SK-N-SH (cell line): Measurements from ENCODE around the gene OR4S2. TPM values are rescaled to one million over a fixed set of nuclear protein-coding genes. Genes with fewer than 3 reads are reported as not detected.

Experiments
- CTCF ChIA-PET: fragments of 300-600, 350-600 bp; formaldehyde crosslinking; extraction: SDS; loops from one replicate; lab custom pipeline; 2021; lab: Yijun Ruan, JAX
- POLR2A ChIA-PET: fragments of 350-600 bp; sonication (Branson Sonifier 250); formaldehyde crosslinking; extraction: SDS; loops from one replicate; lab custom pipeline; 2020; ENCODE audit warnings: antibody characterized with exemption, inconsistent platforms; lab: Yijun Ruan, JAX
- DNase-seq: peaks from one replicate; pipeline ENCODE4 v3.0.0; 2012
- H2AFZ ChIP-seq: fragments of 200-600 bp; sonication (generic); 2 replicates; pipeline ENCODE4 v1.8.1; 2016; ENCODE audit warnings: antibody characterized with exemption, mild to moderate bottlenecking, low read depth
- H3F3A ChIP-seq: fragments of 200-600 bp; sonication (generic); replicated peaks from 2 replicates; pipeline ENCODE3; 2016; ENCODE audit warnings: antibody characterized with exemption, mild to moderate bottlenecking; ENCODE audit not compliant: insufficient read depth
- H3K27ac ChIP-seq, 2 experiments: fragments of 200-500 bp in 1 of 2; fragments of 200-600 bp in 1 of 2; sonication (Bioruptor generic) in 1 of 2; sonication (generic), shearing (Covaris generic) in 1 of 2; 2 replicates each; pipeline versions ENCODE4 v1.5.1 to v1.6.1; 2014 to 2016; ENCODE audit warnings: low read depth in 2 of 2, inconsistent platforms in 1 of 2, low read length in 1 of 2, mild to moderate bottlenecking in 1 of 2, mixed read lengths in 1 of 2
- H3K27me3 ChIP-seq: fragments of 200-600 bp; sonication (generic), shearing (Covaris generic); 2 replicates; pipeline ENCODE4 v1.6.1; 2016; ENCODE audit warnings: mixed run types; ENCODE audit not compliant: insufficient read depth
- H3K36me3 ChIP-seq, 2 experiments: fragments of 200-500 bp in 1 of 2; fragments of 200-600 bp in 1 of 2; sonication (Bioruptor generic) in 1 of 2; sonication (generic) in 1 of 2; replicated peaks in 1 of 2; 2 replicates each; pipeline versions ENCODE3 to v1.5.1; 2014 to 2016; ENCODE audit warnings: low read length in 1 of 2, mild to moderate bottlenecking in 1 of 2; ENCODE audit not compliant: insufficient read depth in 2 of 2, control insufficient read depth in 1 of 2
- H3K4me1 ChIP-seq, 2 experiments: fragments of 200-500 bp in 1 of 2; fragments of 200-600 bp in 1 of 2; sonication (Bioruptor generic) in 1 of 2; sonication (generic), shearing (Covaris generic) in 1 of 2; 2 replicates each; pipeline versions ENCODE4 v1.5.1 to v1.6.1; 2014 to 2016; ENCODE audit warnings: low read depth in 1 of 2, low read length in 1 of 2, mixed run types in 1 of 2; ENCODE audit not compliant: insufficient read depth in 2 of 2, control insufficient read depth in 1 of 2
- H3K4me2 ChIP-seq: fragments of 200-600 bp; sonication (generic), shearing (Covaris generic); 2 replicates; pipeline ENCODE4 v1.6.1; 2017; ENCODE audit warnings: mixed run types
- H3K4me3 ChIP-seq, 2 experiments: fragments of 200-500 bp in 1 of 2; fragments of 200-600 bp in 1 of 2; sonication (Bioruptor generic) in 1 of 2; sonication (generic), shearing (Covaris generic) in 1 of 2; 2 replicates each; pipeline versions ENCODE4 v1.5.1 to v1.8.1; 2014 to 2016; ENCODE audit warnings: low read depth in 2 of 2, inconsistent platforms in 1 of 2, low read length in 1 of 2, mild to moderate bottlenecking in 1 of 2, mixed read lengths in 1 of 2, moderate library complexity in 1 of 2
- H3K79me2 ChIP-seq: fragments of 200-600 bp; sonication (generic); 2 replicates; pipeline ENCODE4 v1.8.1; 2017; ENCODE audit warnings: mild to moderate bottlenecking; ENCODE audit not compliant: insufficient read depth
- H3K9ac ChIP-seq: fragments of 200-600 bp; sonication (generic); 2 replicates; pipeline ENCODE4 v1.6.1; 2017; ENCODE audit warnings: mixed run types
- H3K9me2 ChIP-seq: fragments of 200-600 bp; sonication (generic); 2 replicates; pipeline ENCODE4 v1.6.1; 2017; ENCODE audit warnings: mixed run types
- H3K9me3 ChIP-seq: fragments of 200-600 bp; sonication (generic); 2 replicates; pipeline ENCODE4 v1.6.1; 2017; ENCODE audit warnings: mixed run types, mild to moderate bottlenecking, moderate library complexity
- H4K20me1 ChIP-seq: fragments of 200-600 bp; sonication (generic); 2 replicates; pipeline ENCODE4 v1.6.1; 2017; ENCODE audit warnings: mild to moderate bottlenecking, mixed run types; ENCODE audit not compliant: insufficient read depth
- CHD2 ChIP-seq: fragments of 150-350 bp; IDR thresholded peaks from 2 replicates; pipeline ENCODE4 v1.6.1; 2018; ENCODE audit warnings: low read length; ENCODE audit not compliant: partially characterized antibody
- ELF1 ChIP-seq: IDR thresholded peaks from 2 replicates; pipeline ENCODE4 v1.4.0; 2012
- EP300 ChIP-seq, 2 experiments: IDR thresholded peaks; 2 replicates each; pipeline versions ENCODE4 v1.4.0 to v1.6.1; 2012; ENCODE audit warnings: borderline replicate concordance in 1 of 2, low read depth in 1 of 2, low read length in 1 of 2
- EZH2phosphoT487 ChIP-seq: fragments of 200-600 bp; sonication (generic); IDR thresholded peaks from 2 replicates; pipeline ENCODE4 v1.6.1; 2017; ENCODE audit warnings: low read depth, mixed run types, mild to moderate bottlenecking, antibody characterized with exemption, moderate library complexity, borderline replicate concordance
- FOSL2 ChIP-seq: IDR thresholded peaks from 2 replicates; pipeline ENCODE4 v1.4.0; 2012; ENCODE audit warnings: low read depth, mild to moderate bottlenecking, moderate library complexity, borderline replicate concordance
- FOXJ3 ChIP-seq: sonication (generic); formaldehyde crosslinking; IDR thresholded peaks from 2 replicates; pipeline ENCODE4 v1.5.1; 2020; ENCODE audit warnings: mild to moderate bottlenecking, missing genetic modification reagents
- GABPA ChIP-seq: IDR thresholded peaks from 2 replicates; pipeline ENCODE4 v1.4.0; 2012; ENCODE audit warnings: low read depth, mild to moderate bottlenecking
- GATA2 ChIP-seq: sonication (generic); formaldehyde crosslinking; IDR thresholded peaks from 2 replicates; pipeline ENCODE4 v1.5.0; 2020; ENCODE audit warnings: mild to moderate bottlenecking, missing genetic modification reagents
- JUND ChIP-seq: IDR thresholded peaks from 2 replicates; pipeline ENCODE4 v1.4.0; 2012
- MAX ChIP-seq: IDR thresholded peaks from 2 replicates; pipeline ENCODE4 v1.4.0; 2012; ENCODE audit warnings: low read depth
- MEF2A ChIP-seq: IDR thresholded peaks from 2 replicates; pipeline ENCODE4 v1.4.0; 2012; ENCODE audit warnings: low read depth, borderline replicate concordance
- RAD21 ChIP-seq: IDR thresholded peaks from 2 replicates; pipeline ENCODE4 v1.6.1; 2012; ENCODE audit warnings: mild to moderate bottlenecking, low read length
- RFX5 ChIP-seq: IDR thresholded peaks from 2 replicates; pipeline ENCODE4 v1.6.1; 2012; ENCODE audit warnings: mild to moderate bottlenecking, improper control_type of control experiment, low read length
- TAF1 ChIP-seq: IDR thresholded peaks from 2 replicates; pipeline ENCODE4 v1.6.1; 2012; ENCODE audit warnings: low read depth, mild to moderate bottlenecking, low read length, moderate library complexity, borderline replicate concordance
- YY1 ChIP-seq: IDR thresholded peaks from 2 replicates; pipeline ENCODE4 v1.4.0; 2012; ENCODE audit warnings: low read depth, mild to moderate bottlenecking
- ZBTB33 ChIP-seq: IDR thresholded peaks from 2 replicates; pipeline ENCODE4 v1.4.0; 2012; ENCODE audit warnings: low read depth, borderline replicate concordance
- polyA plus RNA-seq, 3 experiments: library from polyadenylated mRNA; depleted of rRNA; stranded (reverse); fragments of >200 nt; gene quantifications; 2 replicates each; pipeline ENCODE4 v1.2.3, GENCODE V29; 2012
- TF ChIP-seq, protein P1 (sequence below): fragments of 200-600 bp; sonication (generic); IDR thresholded peaks from 2 replicates; pipeline ENCODE4 v1.6.1; 2017; ENCODE audit warnings: antibody characterized with exemption, mild to moderate bottlenecking, moderate library complexity
- TF ChIP-seq, protein P2 (sequence below): fragments of 150-350 bp; IDR thresholded peaks from 2 replicates; pipeline ENCODE4 v1.6.1; 2017; ENCODE audit warnings: antibody characterized with exemption, low read length, low read depth, borderline replicate concordance
- TF ChIP-seq, protein P3 (sequence below): IDR thresholded peaks from 2 replicates; pipeline ENCODE4; 2012
- TF ChIP-seq, protein P4 (sequence below): IDR thresholded peaks from 2 replicates; pipeline ENCODE4 v1.4.0; 2012; ENCODE audit warnings: low read depth, borderline replicate concordance

The OR4S2 gene
- polyA plus RNA-seq, 1 of the 3 experiments (the other 2 are of a cell fraction) = not detected

DNA sequence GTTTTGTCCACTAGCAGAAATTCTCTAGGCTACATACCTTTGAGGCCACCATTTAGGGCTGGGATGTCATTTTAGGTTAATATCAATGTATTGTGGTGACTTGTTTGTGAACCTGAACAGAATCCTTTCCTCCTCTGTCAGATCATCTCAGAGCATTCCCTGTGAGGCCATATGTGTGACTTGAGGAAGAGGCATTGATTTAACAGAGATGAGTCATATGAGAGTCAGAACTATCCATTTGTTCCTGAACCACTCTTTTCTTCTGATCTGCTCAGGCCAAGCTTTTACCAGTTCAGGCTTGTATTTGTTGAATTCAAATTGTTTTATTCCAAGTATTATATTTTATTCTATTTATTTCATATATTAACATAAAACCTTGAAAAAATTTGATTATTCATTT lies 7.0 kb downstream of the OR4S2 start:
- Histone ChIP-seq H4K20me1 (no peaks in the 10 kb centered on the region), H3K36me3 (no peaks in the 10 kb centered on the region), H3K27ac (no peak overlapping the region), H3K4me3 (no peak overlapping the region), H3K9me2 (no peaks in the 10 kb centered on the region), H3K9me3 (no peaks in the 10 kb centered on the region), H3K4me2 (no peak overlapping the region), H3K79me2 (no peaks in the 10 kb centered on the region), H3F3A (no peaks in the 10 kb centered on the region), H3K9ac (no peak overlapping the region), H2AFZ (no peak overlapping the region), H3K27me3 (no peaks in the 10 kb centered on the region), H3K4me1 (no peaks in the 10 kb centered on the region)
- TF ChIP-seq, protein P1, sequence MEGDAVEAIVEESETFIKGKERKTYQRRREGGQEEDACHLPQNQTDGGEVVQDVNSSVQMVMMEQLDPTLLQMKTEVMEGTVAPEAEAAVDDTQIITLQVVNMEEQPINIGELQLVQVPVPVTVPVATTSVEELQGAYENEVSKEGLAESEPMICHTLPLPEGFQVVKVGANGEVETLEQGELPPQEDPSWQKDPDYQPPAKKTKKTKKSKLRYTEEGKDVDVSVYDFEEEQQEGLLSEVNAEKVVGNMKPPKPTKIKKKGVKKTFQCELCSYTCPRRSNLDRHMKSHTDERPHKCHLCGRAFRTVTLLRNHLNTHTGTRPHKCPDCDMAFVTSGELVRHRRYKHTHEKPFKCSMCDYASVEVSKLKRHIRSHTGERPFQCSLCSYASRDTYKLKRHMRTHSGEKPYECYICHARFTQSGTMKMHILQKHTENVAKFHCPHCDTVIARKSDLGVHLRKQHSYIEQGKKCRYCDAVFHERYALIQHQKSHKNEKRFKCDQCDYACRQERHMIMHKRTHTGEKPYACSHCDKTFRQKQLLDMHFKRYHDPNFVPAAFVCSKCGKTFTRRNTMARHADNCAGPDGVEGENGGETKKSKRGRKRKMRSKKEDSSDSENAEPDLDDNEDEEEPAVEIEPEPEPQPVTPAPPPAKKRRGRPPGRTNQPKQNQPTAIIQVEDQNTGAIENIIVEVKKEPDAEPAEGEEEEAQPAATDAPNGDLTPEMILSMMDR = no peak
- no peak for TF ChIP-seq EP300 (IDR thresholded peaks at IDR 0.05; ENCODE audit: borderline replicate concordance in 1 of 2, low read depth in 1 of 2, low read length in 1 of 2)
- TF ChIP-seq CHD2 = no peak
- TF ChIP-seq, protein P2, sequence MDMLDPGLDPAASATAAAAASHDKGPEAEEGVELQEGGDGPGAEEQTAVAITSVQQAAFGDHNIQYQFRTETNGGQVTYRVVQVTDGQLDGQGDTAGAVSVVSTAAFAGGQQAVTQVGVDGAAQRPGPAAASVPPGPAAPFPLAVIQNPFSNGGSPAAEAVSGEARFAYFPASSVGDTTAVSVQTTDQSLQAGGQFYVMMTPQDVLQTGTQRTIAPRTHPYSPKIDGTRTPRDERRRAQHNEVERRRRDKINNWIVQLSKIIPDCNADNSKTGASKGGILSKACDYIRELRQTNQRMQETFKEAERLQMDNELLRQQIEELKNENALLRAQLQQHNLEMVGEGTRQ = no peak
- TF ChIP-seq EZH2phosphoT487 = no peak
- TF ChIP-seq TAF1 = no peak
- TF ChIP-seq FOSL2 = no peak
- TF ChIP-seq, protein P3, sequence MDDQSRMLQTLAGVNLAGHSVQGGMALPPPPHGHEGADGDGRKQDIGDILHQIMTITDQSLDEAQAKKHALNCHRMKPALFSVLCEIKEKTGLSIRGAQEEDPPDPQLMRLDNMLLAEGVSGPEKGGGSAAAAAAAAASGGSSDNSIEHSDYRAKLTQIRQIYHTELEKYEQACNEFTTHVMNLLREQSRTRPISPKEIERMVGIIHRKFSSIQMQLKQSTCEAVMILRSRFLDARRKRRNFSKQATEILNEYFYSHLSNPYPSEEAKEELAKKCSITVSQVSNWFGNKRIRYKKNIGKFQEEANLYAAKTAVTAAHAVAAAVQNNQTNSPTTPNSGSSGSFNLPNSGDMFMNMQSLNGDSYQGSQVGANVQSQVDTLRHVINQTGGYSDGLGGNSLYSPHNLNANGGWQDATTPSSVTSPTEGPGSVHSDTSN = no peak
- TF ChIP-seq ZBTB33 = no peak
- TF ChIP-seq RFX5 = no peak
- TF ChIP-seq RAD21 = no peak
- TF ChIP-seq, protein P4, sequence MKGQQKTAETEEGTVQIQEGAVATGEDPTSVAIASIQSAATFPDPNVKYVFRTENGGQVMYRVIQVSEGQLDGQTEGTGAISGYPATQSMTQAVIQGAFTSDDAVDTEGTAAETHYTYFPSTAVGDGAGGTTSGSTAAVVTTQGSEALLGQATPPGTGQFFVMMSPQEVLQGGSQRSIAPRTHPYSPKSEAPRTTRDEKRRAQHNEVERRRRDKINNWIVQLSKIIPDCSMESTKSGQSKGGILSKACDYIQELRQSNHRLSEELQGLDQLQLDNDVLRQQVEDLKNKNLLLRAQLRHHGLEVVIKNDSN = no peak
- no peak for TF ChIP-seq GATA2 (CRISPR knock-in tag)
- no peak for TF ChIP-seq MAX
- no peak for TF ChIP-seq ELF1
- no peak for TF ChIP-seq MEF2A
- TF ChIP-seq YY1 = no peak
- TF ChIP-seq JUND = no peak
- no peak for TF ChIP-seq FOXJ3 (CRISPR knock-in tag)
- no peak for TF ChIP-seq GABPA
- DNase-seq = no peak
- POLR2A ChIA-PET = no interaction called here
- CTCF ChIA-PET = no interaction called here
